HepG2 (cell line): Measurements from ENCODE around the gene EFNA3. TPM values are rescaled to one million over a fixed set of nuclear protein-coding genes. Genes with fewer than 3 reads are reported as not detected.

Experiments
- CAMTA2 ChIP-seq: sonication (generic); formaldehyde crosslinking; IDR thresholded peaks from 2 replicates; pipeline ENCODE4 v1.4.0; 2020; ENCODE audit warnings: mild to moderate bottlenecking, missing genetic modification reagents, borderline replicate concordance
- CENPT ChIP-seq: sonication (generic); formaldehyde crosslinking; IDR thresholded peaks from 2 replicates; pipeline ENCODE4 v1.8.0; 2022; ENCODE audit warnings: low read depth, mild to moderate bottlenecking, moderate library complexity, missing genetic modification reagents
- DPF2 ChIP-seq: sonication (generic); formaldehyde crosslinking; IDR thresholded peaks from 2 replicates; pipeline ENCODE4 v1.4.0; 2020; ENCODE audit warnings: mild to moderate bottlenecking, low read depth, missing genetic modification reagents, borderline replicate concordance
- ERF ChIP-seq: IDR thresholded peaks from 2 replicates; pipeline ENCODE4 v1.6.1; 2018; ENCODE audit warnings: missing biosample characterization, missing genetic modification reagents
- FIP1L1 ChIP-seq: fragments of 200-400 bp; formaldehyde crosslinking; IDR thresholded peaks from 2 replicates; pipeline ENCODE4 v1.6.1; 2018; ENCODE audit warnings: low read depth, mild to moderate bottlenecking, low read length, moderate library complexity, borderline replicate concordance; ENCODE audit not compliant: insufficient read depth
- IKZF4 ChIP-seq: sonication (generic); formaldehyde crosslinking; IDR thresholded peaks from 2 replicates; pipeline ENCODE4 v1.5.1; 2020; ENCODE audit warnings: borderline replicate concordance, mild to moderate bottlenecking, low read depth, missing genetic modification reagents; ENCODE audit errors: not compliant biosample characterization
- SRY ChIP-seq: sonication (generic); formaldehyde crosslinking; IDR thresholded peaks from 2 replicates; pipeline ENCODE4 v1.8.0; 2022; ENCODE audit warnings: mild to moderate bottlenecking, missing genetic modification reagents
- SYNCRIP ChIP-seq: fragments of 200-400 bp; formaldehyde crosslinking; IDR thresholded peaks from 2 replicates; pipeline ENCODE4 v1.6.1; 2018; ENCODE audit warnings: mild to moderate bottlenecking, low read depth, low read length; ENCODE audit not compliant: insufficient read depth
- TAF15 ChIP-seq: fragments of 200-400 bp; formaldehyde crosslinking; IDR thresholded peaks from one replicate; pipeline ENCODE4 v1.6.1; 2018; ENCODE audit warnings: mild to moderate bottlenecking, low read depth, low read length; ENCODE audit not compliant: poor library complexity, severe bottlenecking
- TCF7L2 ChIP-seq: IDR thresholded peaks from 2 replicates; pipeline ENCODE4 v1.6.1; 2011; ENCODE audit warnings: mild to moderate bottlenecking, low read depth, low read length, moderate library complexity
- TMF1 ChIP-seq: sonication (generic); formaldehyde crosslinking; IDR thresholded peaks from 2 replicates; pipeline ENCODE4 v1.8.1; 2022; ENCODE audit warnings: low read depth, missing genetic modification reagents
- TP53 ChIP-seq: sonication (generic); formaldehyde crosslinking; conservative IDR thresholded peaks from 2 replicates; pipeline ENCODE4 v1.4.0; 2020; ENCODE audit warnings: missing genetic modification reagents
- U2AF1 ChIP-seq: fragments of 200-400 bp; formaldehyde crosslinking; optimal IDR thresholded peaks from 2 replicates; pipeline ENCODE3; 2017; ENCODE audit warnings: mild to moderate bottlenecking, low read depth, low read length
- ZFYVE20 ChIP-seq: sonication (generic); formaldehyde crosslinking; IDR thresholded peaks from 2 replicates; pipeline ENCODE4 v1.8.0; 2023; ENCODE audit warnings: low read depth, mild to moderate bottlenecking, moderate library complexity, missing genetic modification reagents, borderline replicate concordance
- polyA plus RNA-seq, 8 experiments: library from polyadenylated mRNA; depleted of rRNA in 3 of 8; stranded (reverse) in 7 of 8; unstranded in 1 of 8; fragments of >200 nt; fragmentation: Illumina TruSeq in 4 of 8; extraction: Trizol in 4 of 8; gene quantifications; 2 replicates each; pipeline versions ENCODE4 v1.2.1 to v1.2.3, GENCODE V29; 2011 to 2016; ENCODE audit warnings: low read depth in 4 of 8, missing spikeins in 1 of 8, mixed read lengths in 1 of 8; ENCODE audit not compliant: insufficient read depth in 1 of 8
- total RNA-seq, 5 experiments: library from RNA; depleted of rRNA; stranded (reverse); fragments of >200 nt; fragmentation: Illumina TruSeq; extraction: Trizol; gene quantifications; 2 replicates each; pipeline ENCODE4 v1.2.3, GENCODE V29; 2016; ENCODE audit warnings: low read depth in 1 of 5
- TF ChIP-seq, protein P1 (sequence below): sonication (generic); formaldehyde crosslinking; IDR thresholded peaks from 2 replicates; pipeline ENCODE4 v1.4.0; 2020; ENCODE audit warnings: missing genetic modification reagents
- TF ChIP-seq, protein P2 (sequence below), 2 experiments: sonication (generic) in 1 of 2; formaldehyde crosslinking in 1 of 2; IDR thresholded peaks; 2 replicates each; pipeline versions ENCODE4 v1.4.0 to v1.6.1; 2018 to 2020; ENCODE audit warnings: missing genetic modification reagents in 2 of 2, borderline replicate concordance in 1 of 2, low read depth in 1 of 2, mild to moderate bottlenecking in 1 of 2, missing biosample characterization in 1 of 2
- TF ChIP-seq, protein P3 (sequence below): sonication (generic); formaldehyde crosslinking; IDR thresholded peaks from 2 replicates; pipeline ENCODE4 v1.4.0; 2020; ENCODE audit warnings: missing genetic modification reagents
- TF ChIP-seq, protein P4 (sequence below): sonication (generic); formaldehyde crosslinking; IDR thresholded peaks from 2 replicates; pipeline ENCODE4 v1.8.0; 2022; ENCODE audit warnings: mild to moderate bottlenecking, missing genetic modification reagents, borderline replicate concordance

EFNA3 gene
- total and polyA plus RNA-seq, 2 of the 13 experiments (the other 11 are each of a cell fraction or from before 2014, with no cell fraction given): 1.0 to 5.7 TPM

DNA sequence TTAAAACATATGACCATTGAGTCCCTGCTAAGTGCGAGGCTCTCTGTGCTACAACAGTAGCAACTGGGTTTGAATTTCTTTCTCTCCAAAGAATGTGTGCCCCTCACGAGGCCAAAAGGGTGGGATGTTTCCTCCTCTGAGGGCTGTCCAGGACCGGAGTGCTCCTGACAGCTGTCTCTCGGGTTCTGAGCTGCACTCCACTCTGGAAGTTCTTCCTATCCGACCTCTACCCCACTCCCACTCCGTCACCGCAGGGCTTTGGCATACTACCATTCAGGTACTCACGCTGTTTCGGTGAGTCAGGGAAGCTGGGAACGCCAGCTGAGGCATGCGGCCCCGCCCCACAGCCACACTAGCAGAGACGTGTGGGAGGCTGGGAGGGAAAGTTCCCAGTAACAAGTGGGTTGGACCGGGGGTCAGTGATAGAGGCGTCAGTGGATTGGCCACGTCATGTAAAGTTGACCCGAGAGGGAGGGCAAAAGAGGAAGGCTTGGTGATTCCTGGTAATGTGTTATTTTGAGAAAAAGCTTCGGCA, 56.3 kb downstream of the EFNA3 start (continued):
- TF ChIP-seq, protein P1, sequence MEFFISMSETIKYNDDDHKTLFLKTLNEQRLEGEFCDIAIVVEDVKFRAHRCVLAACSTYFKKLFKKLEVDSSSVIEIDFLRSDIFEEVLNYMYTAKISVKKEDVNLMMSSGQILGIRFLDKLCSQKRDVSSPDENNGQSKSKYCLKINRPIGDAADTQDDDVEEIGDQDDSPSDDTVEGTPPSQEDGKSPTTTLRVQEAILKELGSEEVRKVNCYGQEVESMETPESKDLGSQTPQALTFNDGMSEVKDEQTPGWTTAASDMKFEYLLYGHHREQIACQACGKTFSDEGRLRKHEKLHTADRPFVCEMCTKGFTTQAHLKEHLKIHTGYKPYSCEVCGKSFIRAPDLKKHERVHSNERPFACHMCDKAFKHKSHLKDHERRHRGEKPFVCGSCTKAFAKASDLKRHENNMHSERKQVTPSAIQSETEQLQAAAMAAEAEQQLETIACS (CRISPR knock-in tag): no peak
- no peak; the same call in 1 of the 2 replicates for TF ChIP-seq ZFYVE20 (CRISPR knock-in tag)
- TF ChIP-seq TAF15: no peak
- 0 out of 2 replicates have a peak, but pooled peaks have one; percentile 80 for TF ChIP-seq ERF (CRISPR knock-in tag)
- no peak for TF ChIP-seq FIP1L1
- no peak for TF ChIP-seq CAMTA2
- TF ChIP-seq, protein P2, sequence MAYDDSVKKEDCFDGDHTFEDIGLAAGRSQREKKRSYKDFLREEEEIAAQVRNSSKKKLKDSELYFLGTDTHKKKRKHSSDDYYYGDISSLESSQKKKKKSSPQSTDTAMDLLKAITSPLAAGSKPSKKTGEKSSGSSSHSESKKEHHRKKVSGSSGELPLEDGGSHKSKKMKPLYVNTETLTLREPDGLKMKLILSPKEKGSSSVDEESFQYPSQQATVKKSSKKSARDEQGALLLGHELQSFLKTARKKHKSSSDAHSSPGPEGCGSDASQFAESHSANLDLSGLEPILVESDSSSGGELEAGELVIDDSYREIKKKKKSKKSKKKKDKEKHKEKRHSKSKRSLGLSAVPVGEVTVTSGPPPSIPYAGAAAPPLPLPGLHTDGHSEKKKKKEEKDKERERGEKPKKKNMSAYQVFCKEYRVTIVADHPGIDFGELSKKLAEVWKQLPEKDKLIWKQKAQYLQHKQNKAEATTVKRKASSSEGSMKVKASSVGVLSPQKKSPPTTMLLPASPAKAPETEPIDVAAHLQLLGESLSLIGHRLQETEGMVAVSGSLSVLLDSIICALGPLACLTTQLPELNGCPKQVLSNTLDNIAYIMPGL (CRISPR knock-in tag; IDR thresholded peaks at IDR 0.05; ENCODE audit: borderline replicate concordance in 1 of 2, low read depth in 1 of 2): 0 out of 4 replicates have a peak, but pooled peaks of 1 of the 2 experiments have one; percentile 19
- TF ChIP-seq U2AF1: peak; percentile 34
- peak; percentile 24; the same call in 1 of the 2 replicates for TF ChIP-seq TP53
- no peak for TF ChIP-seq TMF1 (CRISPR knock-in tag)
- TF ChIP-seq, protein P3, sequence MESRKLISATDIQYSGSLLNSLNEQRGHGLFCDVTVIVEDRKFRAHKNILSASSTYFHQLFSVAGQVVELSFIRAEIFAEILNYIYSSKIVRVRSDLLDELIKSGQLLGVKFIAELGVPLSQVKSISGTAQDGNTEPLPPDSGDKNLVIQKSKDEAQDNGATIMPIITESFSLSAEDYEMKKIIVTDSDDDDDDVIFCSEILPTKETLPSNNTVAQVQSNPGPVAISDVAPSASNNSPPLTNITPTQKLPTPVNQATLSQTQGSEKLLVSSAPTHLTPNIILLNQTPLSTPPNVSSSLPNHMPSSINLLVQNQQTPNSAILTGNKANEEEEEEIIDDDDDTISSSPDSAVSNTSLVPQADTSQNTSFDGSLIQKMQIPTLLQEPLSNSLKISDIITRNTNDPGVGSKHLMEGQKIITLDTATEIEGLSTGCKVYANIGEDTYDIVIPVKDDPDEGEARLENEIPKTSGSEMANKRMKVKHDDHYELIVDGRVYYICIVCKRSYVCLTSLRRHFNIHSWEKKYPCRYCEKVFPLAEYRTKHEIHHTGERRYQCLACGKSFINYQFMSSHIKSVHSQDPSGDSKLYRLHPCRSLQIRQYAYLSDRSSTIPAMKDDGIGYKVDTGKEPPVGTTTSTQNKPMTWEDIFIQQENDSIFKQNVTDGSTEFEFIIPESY: no peak
- no peak for TF ChIP-seq SYNCRIP
- no peak for TF ChIP-seq IKZF4 (CRISPR knock-in tag)
- no peak for TF ChIP-seq CENPT (CRISPR knock-in tag)
- TF ChIP-seq, protein P4, sequence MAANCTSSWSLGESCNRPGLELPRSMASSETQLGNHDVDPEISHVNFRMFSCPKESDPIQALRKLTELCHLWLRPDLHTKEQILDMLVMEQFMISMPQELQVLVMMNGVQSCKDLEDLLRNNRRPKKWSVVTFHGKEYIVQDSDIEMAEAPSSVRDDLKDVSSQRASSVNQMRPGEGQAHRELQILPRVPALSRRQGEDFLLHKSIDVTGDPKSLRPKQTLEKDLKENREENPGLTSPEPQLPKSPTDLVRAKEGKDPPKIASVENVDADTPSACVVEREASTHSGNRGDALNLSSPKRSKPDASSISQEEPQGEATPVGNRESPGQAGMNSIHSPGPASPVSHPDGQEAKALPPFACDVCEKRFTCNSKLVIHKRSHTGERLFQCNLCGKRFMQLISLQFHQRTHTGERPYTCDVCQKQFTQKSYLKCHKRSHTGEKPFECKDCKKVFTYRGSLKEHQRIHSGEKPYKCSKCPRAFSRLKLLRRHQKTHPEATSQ: no peak
- TF ChIP-seq TCF7L2: no peak
- TF ChIP-seq SRY: no peak
- no peak for TF ChIP-seq DPF2
